Peyer's patch (tissue), 4 donors: ENCODE data around the gene COL4A1.

ENCODE experiments used
- CTCF ChIP-seq, 6 experiments: fragments of 450-650 bp in 4 of 6; fragments of 200-600 bp in 2 of 6; sonication (generic) in 1 of 6; IDR thresholded peaks; one replicate each; pipeline ENCODE4 v1.5.1; 2017 to 2019; ENCODE audit warnings: antibody characterized with exemption in 6 of 6, mild to moderate bottlenecking in 3 of 6, moderate library complexity in 1 of 6
- POLR2A ChIP-seq, 2 donors: fragments of 450-650 bp; IDR thresholded peaks; one replicate each; pipeline ENCODE4 v1.5.1; 2017; ENCODE audit warnings: antibody characterized with exemption in 2 of 2, mild to moderate bottlenecking in 2 of 2, moderate library complexity in 2 of 2

DNA sequence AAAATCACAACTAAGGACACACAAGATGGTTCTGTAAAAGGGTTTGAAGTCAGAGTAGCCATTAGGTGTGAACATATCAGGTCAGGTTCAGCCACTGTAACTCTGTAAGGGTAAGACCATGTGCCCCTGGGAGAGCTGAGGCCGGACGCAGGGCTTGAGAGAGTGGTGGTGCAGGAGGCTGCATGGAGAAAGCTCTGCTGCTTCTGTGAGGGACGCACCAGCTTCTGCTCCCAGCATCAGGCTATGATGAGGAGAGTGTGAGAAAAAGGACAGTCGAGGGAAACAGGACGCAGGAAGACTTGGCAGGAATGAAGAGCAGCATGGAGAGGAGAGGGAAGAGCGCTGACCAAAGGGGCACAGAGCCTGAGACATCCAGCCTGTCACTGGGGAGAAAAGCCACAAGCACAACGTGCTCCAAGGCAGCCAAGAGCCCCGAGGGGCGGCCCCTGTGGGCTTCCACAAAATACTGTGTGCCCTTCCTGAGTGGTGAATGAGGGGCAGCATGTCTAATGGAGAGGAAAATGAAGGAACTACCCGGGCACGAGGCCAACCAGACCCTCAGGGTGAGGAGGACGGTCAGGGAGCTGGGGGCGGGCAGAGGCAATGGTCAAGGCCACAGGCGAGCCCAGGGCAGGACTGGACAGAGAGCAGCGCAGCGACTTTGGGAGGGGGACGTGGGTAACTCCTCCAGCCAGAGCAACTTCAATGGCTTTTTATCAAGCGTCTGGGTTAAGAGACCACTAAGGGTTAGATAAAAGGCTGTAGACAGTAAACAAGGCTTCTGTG, 107.7 kb downstream of the COL4A1 start:
- TF ChIP-seq POLR2A (IDR thresholded peaks at IDR 0.05), result no peak
- TF ChIP-seq CTCF (IDR thresholded peaks at IDR 0.05), result no peak
